AG04449 (cell line): ENCODE data around the gene SETD9.

Experiments used
- CTCF ChIA-PET: fragments of 350-600 bp; formaldehyde crosslinking; extraction: SDS; loops from one replicate; lab custom pipeline; 2021; ENCODE audit warnings: antibody characterized with exemption; lab: Yijun Ruan, JAX
- POLR2A ChIA-PET: fragments of 400-600, 350-600 bp; formaldehyde crosslinking; extraction: SDS; loops from one replicate; lab custom pipeline; 2020; ENCODE audit warnings: antibody characterized with exemption, inconsistent platforms; lab: Yijun Ruan, JAX
- DNase-seq: peaks from one replicate; pipeline ENCODE4 v3.0.0-alpha.2; 2010; ENCODE audit warnings: low read depth, low spot score
- H3K4me3 ChIP-seq: 2 replicates; pipeline ENCODE4 v1.5.1; 2011; ENCODE audit warnings: low read depth, mild to moderate bottlenecking, control low read depth, low read length
- TF ChIP-seq, protein P1 (sequence below): IDR thresholded peaks from one replicate; pipeline ENCODE4 v1.5.1; 2011; ENCODE audit warnings: mild to moderate bottlenecking, moderate library complexity, low read length, control low read depth, inconsistent platforms; ENCODE audit not compliant: insufficient read depth; ENCODE audit errors: missing control alignments

Gene SETD9

DNA sequence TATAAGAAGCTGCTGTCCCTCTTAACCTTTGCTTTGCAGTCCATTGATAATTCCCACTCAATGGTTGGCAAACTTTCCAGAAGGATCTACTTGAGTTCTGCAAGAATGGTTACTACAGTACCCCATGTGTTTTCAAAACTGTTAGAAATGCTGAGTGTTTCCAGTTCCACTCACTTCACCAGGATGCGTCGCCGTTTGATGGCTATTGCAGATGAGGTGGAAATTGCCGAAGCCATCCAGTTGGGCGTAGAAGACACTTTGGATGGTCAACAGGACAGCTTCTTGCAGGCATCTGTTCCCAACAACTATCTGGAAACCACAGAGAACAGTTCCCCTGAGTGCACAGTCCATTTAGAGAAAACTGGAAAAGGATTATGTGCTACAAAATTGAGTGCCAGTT, 27.8 kb upstream of the SETD9 start:
- TF ChIP-seq, protein P1, sequence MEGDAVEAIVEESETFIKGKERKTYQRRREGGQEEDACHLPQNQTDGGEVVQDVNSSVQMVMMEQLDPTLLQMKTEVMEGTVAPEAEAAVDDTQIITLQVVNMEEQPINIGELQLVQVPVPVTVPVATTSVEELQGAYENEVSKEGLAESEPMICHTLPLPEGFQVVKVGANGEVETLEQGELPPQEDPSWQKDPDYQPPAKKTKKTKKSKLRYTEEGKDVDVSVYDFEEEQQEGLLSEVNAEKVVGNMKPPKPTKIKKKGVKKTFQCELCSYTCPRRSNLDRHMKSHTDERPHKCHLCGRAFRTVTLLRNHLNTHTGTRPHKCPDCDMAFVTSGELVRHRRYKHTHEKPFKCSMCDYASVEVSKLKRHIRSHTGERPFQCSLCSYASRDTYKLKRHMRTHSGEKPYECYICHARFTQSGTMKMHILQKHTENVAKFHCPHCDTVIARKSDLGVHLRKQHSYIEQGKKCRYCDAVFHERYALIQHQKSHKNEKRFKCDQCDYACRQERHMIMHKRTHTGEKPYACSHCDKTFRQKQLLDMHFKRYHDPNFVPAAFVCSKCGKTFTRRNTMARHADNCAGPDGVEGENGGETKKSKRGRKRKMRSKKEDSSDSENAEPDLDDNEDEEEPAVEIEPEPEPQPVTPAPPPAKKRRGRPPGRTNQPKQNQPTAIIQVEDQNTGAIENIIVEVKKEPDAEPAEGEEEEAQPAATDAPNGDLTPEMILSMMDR: no peak
- no peak for DNase-seq
- no peak overlapping the region for H3K4me3 ChIP-seq
- ChIA-PET POLR2A (no interaction called here), CTCF (no interaction called here)

DNA sequence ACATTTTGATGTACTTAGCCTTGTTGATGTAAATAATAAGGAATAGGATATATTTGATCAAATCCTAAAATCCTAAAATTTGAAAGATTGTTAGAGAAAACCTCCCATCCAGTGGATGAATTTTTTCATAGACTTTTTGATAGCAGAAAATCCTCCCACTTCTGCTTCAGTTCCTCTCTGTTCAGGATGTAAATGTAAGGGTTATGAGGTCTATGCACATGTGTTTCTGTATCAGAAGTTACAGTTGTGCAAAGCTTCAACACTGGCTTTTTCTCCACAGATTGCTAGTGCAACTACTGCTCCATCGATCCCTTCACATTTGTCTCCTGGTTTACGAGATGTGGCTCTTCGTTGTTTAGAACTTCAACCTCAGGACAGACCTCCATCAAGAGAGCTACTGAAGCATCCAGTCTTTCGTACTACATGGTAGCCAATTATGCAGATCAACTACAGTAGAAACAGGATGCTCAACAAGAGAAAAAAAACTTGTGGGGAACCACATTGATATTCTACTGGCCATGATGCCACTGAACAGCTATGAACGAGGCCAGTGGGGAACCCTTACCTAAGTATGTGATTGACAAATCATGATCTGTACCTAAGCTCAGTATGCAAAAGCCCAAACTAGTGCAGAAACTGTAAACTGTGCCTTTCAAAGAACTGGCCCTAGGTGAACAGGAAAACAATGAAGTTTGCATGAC, 16.0 kb upstream of the SETD9 start:
- POLR2A ChIA-PET: no interaction called here
- H3K4me3 ChIP-seq: no peak overlapping the region
- no peak for DNase-seq
- TF ChIP-seq, protein P1: no peak
- CTCF ChIA-PET: interaction anchor here (0.9 kb wide), 1 partner anchor 9 kb away, joined by 4 read pairs; no protein-coding TSS in a partner anchor

DNA sequence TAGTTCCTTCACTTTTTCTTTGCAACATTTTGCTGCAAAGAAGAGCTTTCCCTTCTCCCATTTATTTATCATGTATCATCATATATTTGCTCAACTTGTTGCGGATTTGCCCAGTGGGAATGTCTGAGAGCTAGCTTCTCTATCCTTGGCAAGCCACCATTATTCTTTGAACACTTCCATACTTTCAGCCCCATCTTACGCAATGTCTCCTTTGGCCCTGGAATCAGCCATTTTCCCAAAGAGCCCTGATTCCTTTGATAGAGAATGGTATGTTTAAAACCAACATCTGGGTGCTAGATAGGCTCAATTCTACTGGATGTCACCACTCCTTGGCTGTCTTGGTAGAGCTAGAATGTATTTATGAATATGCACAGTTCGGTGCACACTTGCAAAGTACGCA, 12.6 kb upstream of the SETD9 start:
- TF ChIP-seq, protein P1: no peak
- no peak for DNase-seq
- POLR2A ChIA-PET: no interaction called here
- no peak overlapping the region for H3K4me3 ChIP-seq
- CTCF ChIA-PET: interaction anchor here (1.0 to 3.0 kb wide), 3 partner anchors 241 to 627 kb away, joined by 3 to 11 read pairs (median 3); no protein-coding TSS in a partner anchor

DNA sequence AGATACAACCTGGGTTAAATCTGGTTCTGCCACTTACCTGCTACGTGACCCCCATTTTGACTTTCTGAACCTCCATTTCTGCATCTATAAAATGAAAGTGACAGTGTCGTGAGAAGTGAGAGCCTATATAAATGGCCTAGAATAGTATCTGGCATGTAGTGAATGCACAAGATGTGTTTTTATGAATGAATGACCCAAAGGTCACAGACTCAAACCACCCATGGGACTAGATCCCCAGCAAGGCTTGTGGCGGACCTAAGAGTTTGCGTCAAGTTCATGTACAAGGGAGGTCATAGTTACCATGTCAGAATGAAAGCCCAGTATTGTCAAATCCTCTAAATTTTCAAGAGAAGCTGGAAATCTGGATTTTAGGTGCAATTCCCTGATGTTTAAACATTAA, 11.2 kb upstream of the SETD9 start:
- CTCF ChIA-PET: interaction anchor here (0.6 to 5.6 kb wide), 6 partner anchors 10 to 628 kb away, joined by 3 to 34 read pairs (median 4); partner anchors contain the start of gene SETD9
- TF ChIP-seq, protein P1: no peak
- POLR2A ChIA-PET: no interaction called here

DNA sequence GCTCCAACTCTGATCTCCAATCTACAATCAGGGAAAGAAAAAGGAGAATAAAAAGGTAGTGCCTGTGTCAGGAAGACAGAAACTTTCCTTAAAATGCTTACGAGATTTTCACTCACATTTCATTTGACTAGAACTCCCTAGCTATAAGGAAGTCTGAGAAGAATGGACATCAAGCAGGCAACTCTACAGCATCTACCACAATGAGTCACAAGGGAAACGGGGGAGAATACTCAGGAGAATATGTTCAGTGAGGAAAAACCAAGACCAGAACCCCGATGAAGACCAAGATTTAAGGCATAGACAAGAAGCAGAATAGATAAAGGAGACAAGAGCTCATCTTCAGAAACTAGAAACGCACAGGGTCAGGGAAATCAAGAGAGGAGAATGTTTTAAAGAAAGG, 9.0 kb upstream of the SETD9 start:
- ChIA-PET POLR2A (no interaction called here), CTCF (interaction anchor here (0.5 to 5.9 kb wide), 36 partner anchors 9 to 1949 kb away, joined by 3 to 55 read pairs (median 4); partner anchors contain the start of genes PLK2 and SETD9)

More for the DNA sequence above, 11.2 kb upstream of the SETD9 start:
- DNase-seq: no peak
- H3K4me3 ChIP-seq: no peak overlapping the region

More for the DNA sequence above, 9.0 kb upstream of the SETD9 start:
- no peak overlapping the region for H3K4me3 ChIP-seq
- no peak for DNase-seq
- TF ChIP-seq, protein P1: no peak
